CD4-positive, alpha-beta T cell (primary cell): ENCODE results near the gene HSPA14. TPM values are rescaled to one million over a fixed set of nuclear protein-coding genes. Genes with fewer than 3 reads are reported as not detected.
"Not testable (repeated sequence)": the region's sequence is repeated elsewhere in the genome, so short reads cannot be mapped to it uniquely, and the experiment has no call there.

Source experiments
- ATAC-seq: fragments of 200-7000 bp; cut with Tn5 transposase; one replicate; pipeline ENCODE4 v1.10.0; 2022; ENCODE audit warnings: mild to moderate bottlenecking; ENCODE audit not compliant: poor library complexity
- CTCF ChIA-PET: fragments of 350-600 bp; sonication (Branson Sonifier 250); formaldehyde crosslinking; loops from one replicate; lab custom pipeline; 2021; ENCODE audit warnings: antibody characterized with exemption, inconsistent platforms; lab: Charles Lee
- POLR2A ChIA-PET: fragments of 350-600 bp; sonication (Branson Sonifier 250); formaldehyde crosslinking; loops from one replicate; lab custom pipeline; 2021; ENCODE audit warnings: antibody characterized with exemption, inconsistent platforms; lab: Charles Lee
- DNase-seq, 14 experiments: peaks; one replicate each; pipeline ENCODE4 v3.0.0-alpha.2; 2013 to 2020; ENCODE audit warnings: mixed read lengths in 2 of 14
- H3K27ac ChIP-seq, 2 donors: one replicate each; pipeline versions ENCODE4 v1.5.1 to v1.7.0; 2013; ENCODE audit warnings: low read length in 2 of 2, low read depth in 1 of 2, mild to moderate bottlenecking in 1 of 2
- H3K27me3 ChIP-seq, 2 experiments: 1 replicate in 1 of 2; 2 replicates in 1 of 2; pipeline versions ENCODE4 v1.6.1 to v1.7.0; 2013; ENCODE audit warnings: low read length in 2 of 2, control low read depth in 1 of 2, mild to moderate bottlenecking in 1 of 2, moderate library complexity in 1 of 2; ENCODE audit not compliant: insufficient read depth in 2 of 2, control insufficient read depth in 1 of 2
- H3K36me3 ChIP-seq: one replicate; pipeline ENCODE4 v1.6.1; 2013; ENCODE audit warnings: low read length, control low read depth; ENCODE audit not compliant: insufficient read depth
- H3K4me1 ChIP-seq: one replicate; pipeline ENCODE4 v1.6.1; 2013; ENCODE audit warnings: low read length, control low read depth; ENCODE audit not compliant: insufficient read depth
- H3K4me3 ChIP-seq: one replicate; pipeline ENCODE4 v1.5.1; 2013; ENCODE audit warnings: mild to moderate bottlenecking, low read length, moderate library complexity
- H3K9me3 ChIP-seq, 2 experiments: 1 replicate in 1 of 2; 2 replicates in 1 of 2; pipeline versions ENCODE4 v1.6.1 to v1.7.0; 2013; ENCODE audit warnings: low read length in 2 of 2, mild to moderate bottlenecking in 2 of 2, control low read depth in 1 of 2, moderate library complexity in 1 of 2; ENCODE audit not compliant: control insufficient read depth in 1 of 2, insufficient read depth in 1 of 2
- H3K27ac Mint-ChIP-seq: one replicate; pipeline ENCODE4 v1.8.0; 2020; ENCODE audit warnings: mixed read lengths
- H3K27me3 Mint-ChIP-seq: one replicate; pipeline ENCODE4 v1.8.0; 2021; ENCODE audit warnings: mixed read lengths
- H3K36me3 Mint-ChIP-seq: one replicate; pipeline ENCODE4 v1.8.0; 2021; ENCODE audit warnings: low read depth, mixed read lengths
- H3K4me1 Mint-ChIP-seq: one replicate; pipeline ENCODE4 v1.8.0; 2021; ENCODE audit warnings: low read depth, mixed read lengths
- H3K4me3 Mint-ChIP-seq: one replicate; pipeline ENCODE4 v1.8.0; 2020; ENCODE audit warnings: mild to moderate bottlenecking, mixed read lengths
- H3K9me3 Mint-ChIP-seq: one replicate; pipeline ENCODE4 v1.8.0; 2020; ENCODE audit warnings: mixed read lengths
- intact Hi-C, 2 experiments: fragments of 100-400 bp; cut with DNase I in 1 of 2; cut with micrococcal nuclease in 1 of 2; formaldehyde crosslinking; loops; one replicate each; pipeline versions ENCODE4 v1.15.1 to v1.9.0; 2023 to 2025; cut with DNase I, micrococcal nuclease
- total RNA-seq, 174 experiments: library from RNA in 2 of 174; stranded (reverse) in 2 of 174; gene quantifications; one replicate each; pipeline ENCODE4 v1.2.3 and lab custom pipeline; 2021 to 2026
- TF ChIP-seq, protein P1 (sequence below): fragments of 200-600 bp; IDR thresholded peaks from one replicate; pipeline ENCODE4 v1.8.0; 2022; ENCODE audit warnings: antibody characterized with exemption, mild to moderate bottlenecking

HSPA14 gene
- total RNA-seq, 2 experiments from 2014 or later, result 29.1 to 33.4 TPM

- Mint-ChIP-seq H3K4me3 (no peak overlapping the region), H3K4me1 (peaks cover 14% of the 10 kb centered on the region), H3K36me3 (no peaks in the 10 kb centered on the region), H3K9me3 (no peaks in the 10 kb centered on the region), H3K27ac (no peak overlapping the region), H3K27me3 (no peaks in the 10 kb centered on the region)
- CTCF ChIA-PET, result no interaction called here
- ATAC-seq (no peak), DNase-seq (no peak)
- H3K4me3 ChIP-seq, result no peak overlapping the region
- no peaks in the 10 kb centered on the region for H3K27me3 ChIP-seq
- H3K36me3 ChIP-seq, result no peaks in the 10 kb centered on the region
- no peaks in the 10 kb centered on the region for H3K9me3 ChIP-seq
- H3K27ac ChIP-seq, result no peak overlapping the region
- peaks cover 6% of the 10 kb centered on the region for H3K4me1 ChIP-seq
- intact Hi-C loops, result no loop called here
- TF ChIP-seq, protein P1, sequence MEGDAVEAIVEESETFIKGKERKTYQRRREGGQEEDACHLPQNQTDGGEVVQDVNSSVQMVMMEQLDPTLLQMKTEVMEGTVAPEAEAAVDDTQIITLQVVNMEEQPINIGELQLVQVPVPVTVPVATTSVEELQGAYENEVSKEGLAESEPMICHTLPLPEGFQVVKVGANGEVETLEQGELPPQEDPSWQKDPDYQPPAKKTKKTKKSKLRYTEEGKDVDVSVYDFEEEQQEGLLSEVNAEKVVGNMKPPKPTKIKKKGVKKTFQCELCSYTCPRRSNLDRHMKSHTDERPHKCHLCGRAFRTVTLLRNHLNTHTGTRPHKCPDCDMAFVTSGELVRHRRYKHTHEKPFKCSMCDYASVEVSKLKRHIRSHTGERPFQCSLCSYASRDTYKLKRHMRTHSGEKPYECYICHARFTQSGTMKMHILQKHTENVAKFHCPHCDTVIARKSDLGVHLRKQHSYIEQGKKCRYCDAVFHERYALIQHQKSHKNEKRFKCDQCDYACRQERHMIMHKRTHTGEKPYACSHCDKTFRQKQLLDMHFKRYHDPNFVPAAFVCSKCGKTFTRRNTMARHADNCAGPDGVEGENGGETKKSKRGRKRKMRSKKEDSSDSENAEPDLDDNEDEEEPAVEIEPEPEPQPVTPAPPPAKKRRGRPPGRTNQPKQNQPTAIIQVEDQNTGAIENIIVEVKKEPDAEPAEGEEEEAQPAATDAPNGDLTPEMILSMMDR, result no peak
- POLR2A ChIA-PET, result interaction anchor here (0.7 kb wide), 1 partner anchor 22 kb away, joined by 3 read pairs; the partner anchor contains the start of gene CDNF
Observed at GRCh38 chr10:14815681-14816080, 22.4 kb upstream of the HSPA14 start.

DNA sequence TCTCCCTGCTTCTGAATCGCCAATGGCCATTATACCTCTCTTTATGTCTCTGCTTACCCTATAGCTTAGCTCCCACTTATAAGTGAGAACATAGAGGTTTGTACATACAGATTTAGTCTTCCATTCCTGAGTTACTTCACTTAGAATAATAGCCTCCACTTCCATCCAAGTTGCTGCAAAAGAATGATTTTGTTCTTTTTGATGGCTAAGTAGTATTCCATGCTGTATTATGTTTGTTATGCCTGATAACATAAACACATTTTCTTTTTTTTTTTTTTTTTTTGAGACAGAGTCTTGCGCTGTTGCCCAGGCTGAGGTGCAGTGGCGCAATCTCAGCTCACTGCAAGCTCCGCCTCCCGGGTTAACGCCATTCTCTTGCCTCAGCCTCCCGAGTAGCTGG, 21.4 kb upstream of the HSPA14 start:
- H3K4me1 ChIP-seq, H3K36me3 Mint-ChIP-seq, H3K27ac ChIP-seq, POLR2A ChIA-PET, H3K27ac Mint-ChIP-seq, H3K9me3 Mint-ChIP-seq, DNase-seq, H3K4me3 Mint-ChIP-seq, H3K27me3 ChIP-seq, H3K27me3 Mint-ChIP-seq, H3K36me3 ChIP-seq, H3K4me1 Mint-ChIP-seq, intact Hi-C loops, ATAC-seq, H3K4me3 ChIP-seq, H3K9me3 ChIP-seq: not testable (repeated sequence)
- CTCF ChIA-PET, result interaction anchor here (0.6 kb wide), 1 partner anchor 284 kb away, joined by 4 read pairs; no protein-coding TSS in a partner anchor

DNA sequence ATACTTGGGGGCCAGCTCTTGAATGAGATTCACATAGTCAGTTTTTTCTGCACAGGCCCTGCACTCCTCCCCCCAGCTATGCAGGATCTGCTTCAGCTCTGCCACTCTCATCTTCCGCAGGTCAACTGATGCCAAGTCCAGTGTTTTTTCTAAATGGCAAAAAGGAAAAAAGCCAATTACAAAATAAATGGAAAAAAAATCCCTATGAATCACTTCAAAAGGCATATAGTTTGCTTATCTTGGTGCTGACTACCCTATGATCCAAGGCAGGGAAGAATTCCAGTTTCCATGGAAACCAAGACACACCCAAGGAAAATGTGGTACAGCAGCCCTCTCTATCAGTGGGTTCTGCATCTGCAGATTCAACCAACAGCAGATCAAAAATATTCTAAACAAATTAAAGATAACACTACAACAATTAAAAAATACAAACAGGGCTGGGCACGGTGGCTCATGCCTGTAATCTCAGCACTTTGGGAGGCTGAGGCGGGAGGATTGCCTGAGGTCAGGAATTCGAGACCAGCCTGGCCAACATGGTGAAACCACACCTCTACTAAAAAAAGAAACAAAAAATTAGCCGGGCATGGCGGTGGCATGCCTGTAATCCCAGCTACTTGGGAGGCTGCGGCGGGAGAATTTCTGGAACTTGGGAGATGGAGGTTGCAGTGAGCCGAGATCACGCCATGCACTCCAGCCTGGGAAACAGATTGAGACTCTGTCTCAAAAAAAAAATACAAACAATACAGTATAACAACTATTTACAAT, 17.9 kb upstream of the HSPA14 start:
- Mint-ChIP-seq H3K27ac (no peak overlapping the region), H3K4me3 (no peak overlapping the region), H3K9me3 (no peaks in the 10 kb centered on the region), H3K27me3 (no peaks in the 10 kb centered on the region), H3K4me1 (peaks cover 4% of the 10 kb centered on the region), H3K36me3 (no peaks in the 10 kb centered on the region)
- H3K36me3 ChIP-seq, result no peaks in the 10 kb centered on the region
- intact Hi-C loops, result loop anchor here (5.0 kb wide), 6 partner anchors 218 to 1038 kb away; no protein-coding TSS in a partner anchor
- no peaks in the 10 kb centered on the region for H3K4me1 ChIP-seq
- H3K9me3 ChIP-seq, result no peaks in the 10 kb centered on the region
- ChIA-PET CTCF (interaction anchor here (0.5 to 1.0 kb wide), 2 partner anchors 260 to 273 kb away, joined by 3 read pairs; no protein-coding TSS in a partner anchor), POLR2A (interaction anchor here (1.2 kb wide), 1 partner anchor 277 kb away, joined by 7 read pairs; no protein-coding TSS in a partner anchor)
- TF ChIP-seq, protein P1, result no peak
- no peak overlapping the region for H3K27ac ChIP-seq
- no peak for DNase-seq
- ATAC-seq, result no peak
- H3K27me3 ChIP-seq, result no peaks in the 10 kb centered on the region
- no peak overlapping the region for H3K4me3 ChIP-seq
